NCI-H748 treated with DMSO at 0.1 percent for 48 hours (cell line): ENCODE measurements around the gene IRF1.
"Not testable (repeated sequence)": the region's sequence is repeated elsewhere in the genome, so short reads cannot be mapped to it uniquely, and the experiment has no call there.

Experiments used
- DNase-seq: peaks from one replicate; lab custom pipeline; 2025; lab: John Stamatoyannopoulos, UW

IRF1 gene

DNA sequence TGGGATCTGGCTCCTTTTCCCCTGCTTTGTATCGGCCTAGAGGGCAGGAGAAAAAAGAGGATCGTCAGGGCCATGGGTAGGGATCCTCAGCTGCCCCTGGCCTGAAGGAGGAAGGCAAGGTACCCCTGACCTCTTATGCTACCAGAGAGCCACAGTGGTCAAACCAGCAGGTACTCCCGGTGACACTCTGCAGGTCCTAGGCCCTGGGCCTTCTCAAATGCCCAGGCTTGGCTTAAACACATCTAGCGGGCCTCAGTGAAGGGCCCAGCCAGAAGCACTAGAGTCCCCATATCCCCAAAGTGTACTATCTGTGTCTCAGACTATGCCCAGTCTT is 3.5 kb downstream of the IRF1 start:
- no peak for DNase-seq

DNA sequence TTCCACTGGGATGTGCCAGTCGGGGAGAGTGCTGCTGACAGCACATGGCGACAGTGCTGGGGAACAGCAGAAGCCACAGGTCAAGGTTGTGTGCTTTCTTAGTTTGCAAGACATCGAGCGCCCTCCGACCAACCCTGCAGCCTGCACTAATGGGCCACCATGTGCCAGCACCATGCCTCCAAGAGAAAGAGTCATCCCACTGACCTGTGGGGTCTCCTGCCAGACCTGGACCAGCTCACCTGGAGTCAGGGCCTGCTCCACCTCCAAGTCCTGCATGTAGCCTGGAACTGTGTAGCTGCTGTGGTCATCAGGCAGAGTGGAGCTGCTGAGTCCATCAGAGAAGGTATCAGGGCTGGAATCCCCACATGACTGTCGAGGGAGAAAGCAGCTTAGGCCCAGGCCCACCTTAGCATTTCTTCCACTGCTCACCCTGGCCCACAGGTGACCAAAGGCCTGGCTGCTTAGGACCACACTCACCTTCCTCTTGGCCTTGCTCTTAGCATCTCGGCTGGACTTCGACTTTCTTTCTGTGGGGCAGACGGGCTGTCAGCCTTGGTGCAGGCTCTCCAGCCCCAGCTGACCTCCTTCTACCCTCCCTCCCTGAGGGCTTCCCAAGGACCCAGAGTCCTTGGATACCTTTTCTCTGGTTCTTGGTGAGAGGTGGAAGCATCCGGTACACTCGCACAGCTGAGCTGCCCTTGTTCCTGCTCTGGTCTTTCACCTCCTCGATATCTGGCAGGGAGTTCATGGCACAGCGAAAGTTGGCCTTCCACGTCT is 4.1 kb downstream of the IRF1 start:
- DNase-seq, result no peak

DNA sequence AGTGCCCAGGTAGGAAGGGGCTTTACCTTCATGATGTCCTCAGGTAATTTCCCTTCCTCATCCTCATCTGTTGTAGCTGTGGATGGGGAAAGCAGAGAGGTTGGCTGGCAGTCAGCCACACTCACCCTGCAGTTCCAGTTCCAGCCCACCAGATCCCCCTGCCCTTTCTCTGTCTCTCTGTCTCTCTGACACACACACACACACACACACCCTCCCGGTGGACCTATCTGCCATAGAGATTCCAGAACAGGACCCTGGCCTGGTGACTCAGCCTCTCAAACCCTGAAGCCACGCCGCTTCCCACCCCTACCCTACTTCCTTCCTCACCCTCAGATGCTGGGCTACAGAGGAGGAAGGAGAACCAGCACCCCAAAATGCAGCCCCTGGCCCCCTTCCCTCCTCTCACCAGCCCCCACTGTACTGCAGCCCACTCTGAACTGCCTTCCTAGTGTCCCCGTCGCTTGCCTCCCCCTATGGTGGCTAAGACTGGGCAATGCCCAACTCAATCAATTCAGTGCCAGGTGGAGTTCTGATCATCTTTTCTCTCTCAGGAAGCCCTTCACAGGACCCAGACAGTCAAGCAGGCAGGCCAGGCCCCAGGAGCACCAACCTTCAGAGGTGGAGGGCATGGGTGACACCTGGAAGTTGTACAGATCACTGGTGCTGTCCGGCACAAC is 4.8 kb downstream of the IRF1 start:
- DNase-seq, result no peak

DNA sequence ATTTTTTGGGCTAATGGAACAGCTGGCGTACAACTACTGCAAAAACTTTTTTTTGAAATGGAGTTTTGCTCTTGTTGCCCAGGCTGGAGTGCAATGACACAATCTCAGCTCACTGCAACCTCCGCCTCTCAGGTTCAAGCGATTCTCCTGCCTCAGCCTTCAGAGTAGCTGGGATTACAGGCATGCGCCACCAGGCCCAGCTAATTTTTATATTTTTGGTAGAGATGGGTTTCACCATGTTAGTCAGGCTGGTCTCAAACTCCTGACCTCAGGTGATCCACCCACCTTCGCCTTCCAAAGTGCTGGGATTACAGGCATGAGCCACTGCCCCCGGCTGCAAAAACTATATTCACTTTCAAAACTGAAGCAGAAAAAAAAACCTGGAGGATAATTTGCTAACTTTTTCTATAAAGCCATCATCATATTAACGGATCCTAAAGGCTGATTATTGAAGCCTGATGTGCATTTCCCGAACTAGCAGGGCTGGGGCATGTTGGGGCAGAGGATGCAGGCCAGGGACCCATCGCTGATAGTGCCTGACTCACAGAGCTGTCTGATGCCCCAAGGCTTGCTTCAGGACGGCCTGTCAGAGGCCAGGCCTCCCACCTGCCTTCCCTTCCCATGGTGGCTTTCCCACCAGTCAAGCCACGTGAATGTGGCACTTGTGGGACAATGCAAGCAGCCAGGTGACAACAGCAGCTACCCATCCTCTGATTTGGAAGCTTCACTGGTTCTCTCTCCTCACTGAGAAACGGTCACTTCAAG is 5.5 kb downstream of the IRF1 start:
- DNase-seq, result not testable (repeated sequence)

DNA sequence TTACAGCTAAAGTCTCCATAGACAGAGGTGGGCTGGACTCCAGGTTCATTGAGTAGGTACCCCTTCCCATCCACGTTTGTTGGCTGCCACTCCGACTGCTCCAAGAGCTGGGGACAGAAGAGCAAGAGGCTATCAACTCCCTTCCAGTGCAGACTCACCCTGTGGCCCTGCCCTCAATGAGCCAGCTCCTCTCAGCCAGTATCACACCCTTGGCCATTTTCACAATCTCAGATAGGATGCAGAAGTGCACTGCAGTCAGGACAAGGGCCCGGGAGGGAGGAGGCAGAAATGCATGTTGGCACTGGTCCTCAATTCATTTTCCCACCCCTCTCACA is 6.2 kb downstream of the IRF1 start:
- DNase-seq, result no peak

DNA sequence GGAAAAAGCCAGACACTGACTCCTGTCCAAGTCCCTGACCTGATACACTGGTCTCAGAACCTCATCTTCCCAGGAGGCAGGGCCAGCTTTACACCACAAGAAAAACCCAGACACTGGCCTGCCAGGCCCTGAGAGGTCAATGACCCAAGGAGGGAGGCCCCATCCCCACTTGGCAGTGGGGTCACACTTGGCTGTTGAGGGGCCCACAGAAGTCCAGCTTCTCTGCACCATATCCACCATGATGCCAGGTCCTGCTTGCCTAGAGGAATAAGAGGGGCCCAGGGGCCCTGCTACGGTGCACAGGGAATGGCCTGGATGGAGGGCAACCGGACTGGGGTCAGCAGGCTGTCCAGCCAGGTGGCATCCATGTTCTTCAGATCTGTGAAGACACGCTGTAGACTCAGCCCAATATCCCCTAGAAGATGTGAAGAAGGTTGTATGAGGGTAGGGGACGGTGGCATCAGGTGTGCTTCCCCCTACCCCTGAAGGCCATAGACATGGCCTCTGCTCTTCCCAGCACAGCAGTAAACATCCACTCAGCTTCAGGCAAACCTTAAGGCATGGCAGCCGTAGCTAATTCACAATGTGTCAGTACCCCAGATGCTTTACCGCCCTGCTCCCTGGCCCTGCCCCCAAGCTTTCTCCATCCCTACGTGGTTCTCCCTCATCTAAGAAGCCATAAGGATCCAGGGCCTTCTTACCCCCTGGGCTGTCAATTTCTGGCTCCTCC is 6.7 kb downstream of the IRF1 start:
- DNase-seq, result no peak

DNA sequence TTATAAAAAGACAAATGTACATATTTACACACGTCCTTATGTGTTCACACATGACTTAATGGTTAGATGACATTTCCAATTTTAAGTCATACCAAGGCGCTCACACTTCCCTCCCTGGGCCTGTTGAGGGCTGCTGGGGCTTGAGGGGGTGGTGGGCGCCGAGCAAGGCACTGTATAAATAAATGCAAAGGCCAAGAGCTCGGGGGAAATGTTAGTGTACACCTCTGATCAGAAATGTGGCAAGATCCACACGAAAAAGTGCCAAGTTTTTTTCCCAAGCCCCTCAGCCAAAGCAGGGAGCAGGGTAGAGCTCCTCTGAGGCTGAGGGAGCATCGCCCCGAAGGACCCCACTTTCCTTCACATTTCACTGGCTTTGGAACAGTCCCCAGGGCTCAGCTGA is 7.5 kb downstream of the IRF1 start:
- no peak for DNase-seq

DNA sequence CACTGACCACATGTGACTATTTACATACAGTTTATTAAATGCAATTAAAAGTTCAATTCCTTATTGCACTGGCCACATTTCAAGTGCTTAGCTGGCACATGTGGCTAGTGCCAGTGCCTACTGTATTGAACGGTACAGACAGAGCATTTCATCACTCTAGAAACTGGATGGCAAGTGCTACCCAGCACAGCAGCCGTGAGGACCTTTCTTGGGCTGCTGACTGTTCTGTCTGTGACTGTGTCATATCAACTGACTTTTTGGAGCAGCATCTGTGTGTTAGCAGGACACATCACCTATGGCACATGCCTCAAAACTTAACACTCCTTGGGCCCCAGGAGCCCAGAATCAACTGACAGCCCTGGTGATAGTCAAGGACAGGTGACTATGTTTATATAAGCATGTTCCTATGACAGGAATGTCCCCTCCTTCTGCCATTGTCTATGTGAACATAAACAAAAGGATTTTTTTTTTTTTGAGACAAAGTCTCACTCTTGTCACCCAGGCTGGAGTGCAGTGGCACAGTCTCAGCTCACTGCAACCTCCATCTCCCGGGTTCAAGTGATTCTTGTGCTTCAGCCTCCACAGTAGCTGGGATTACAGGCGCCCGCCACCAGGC is 8.9 kb downstream of the IRF1 start:
- DNase-seq, result no peak

DNA sequence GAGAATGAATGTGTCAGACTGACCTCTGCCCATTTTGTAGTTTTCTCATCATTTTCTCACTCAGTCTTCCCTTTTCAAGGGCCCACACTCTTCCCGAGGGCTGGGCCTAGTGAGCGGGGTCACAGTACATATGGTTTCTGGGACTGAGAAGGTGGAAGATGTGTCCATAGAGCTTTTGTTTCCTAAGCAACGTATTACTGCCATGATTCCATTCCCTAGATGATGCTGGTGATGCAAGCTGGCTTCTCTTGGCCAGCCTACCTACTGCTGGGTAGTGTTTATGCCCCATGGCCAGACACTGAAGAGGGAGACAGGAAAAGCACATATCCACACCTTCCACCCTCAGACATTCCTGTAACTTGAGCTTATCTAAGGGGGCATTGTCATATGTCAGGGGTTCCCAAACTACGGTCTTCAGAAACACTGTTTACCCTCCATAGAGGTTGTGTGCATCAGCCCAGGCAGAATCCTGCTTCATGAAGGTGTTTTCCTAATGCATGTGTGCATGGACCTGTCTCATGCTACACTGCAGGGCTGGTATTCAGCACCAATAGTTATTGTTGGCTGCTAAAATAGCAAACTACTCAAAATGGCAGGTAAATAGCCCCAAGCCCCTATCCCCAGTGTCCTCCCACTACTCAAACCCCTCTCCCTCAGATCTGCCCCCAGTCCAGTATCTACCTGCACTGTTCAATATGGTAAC is 9.5 kb downstream of the IRF1 start:
- DNase-seq, result no peak

DNA sequence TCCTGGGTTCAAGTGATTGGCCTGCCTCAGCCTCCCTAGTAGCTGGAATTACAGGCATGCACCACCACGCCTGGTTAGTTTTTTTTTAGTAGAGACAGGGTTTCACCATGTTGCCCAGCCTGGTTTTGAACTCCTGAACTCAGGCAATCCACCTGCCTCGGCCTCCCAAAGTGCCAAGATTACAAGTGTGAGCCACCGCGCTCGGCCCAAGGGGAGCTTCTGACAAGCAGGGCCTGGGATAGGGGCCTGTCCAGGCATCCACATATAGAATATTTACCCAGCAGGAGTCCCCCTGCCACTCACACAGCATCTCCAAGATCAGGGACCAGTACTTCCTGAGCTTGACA is 10.1 kb downstream of the IRF1 start:
- DNase-seq, result no peak

DNA sequence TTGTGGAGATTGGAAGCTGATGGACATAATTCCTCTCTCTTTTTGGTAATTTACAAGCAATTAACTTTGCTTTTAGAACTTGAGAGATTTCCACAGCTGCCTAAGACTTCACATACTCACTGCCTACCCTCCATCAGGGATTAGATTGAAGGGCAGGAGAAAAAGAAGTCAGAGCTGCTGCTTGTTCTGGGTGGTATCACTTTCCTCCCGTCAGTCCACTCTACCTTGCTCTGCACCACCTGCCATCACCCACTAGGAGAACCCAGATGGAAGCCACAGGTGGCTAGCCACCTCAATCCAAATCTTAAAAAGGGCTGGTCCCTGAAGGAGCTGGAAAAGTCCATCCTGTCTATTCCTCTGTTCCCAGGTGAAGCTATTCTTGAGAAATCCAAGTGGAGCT is 10.5 kb downstream of the IRF1 start:
- DNase-seq, result no peak

DNA sequence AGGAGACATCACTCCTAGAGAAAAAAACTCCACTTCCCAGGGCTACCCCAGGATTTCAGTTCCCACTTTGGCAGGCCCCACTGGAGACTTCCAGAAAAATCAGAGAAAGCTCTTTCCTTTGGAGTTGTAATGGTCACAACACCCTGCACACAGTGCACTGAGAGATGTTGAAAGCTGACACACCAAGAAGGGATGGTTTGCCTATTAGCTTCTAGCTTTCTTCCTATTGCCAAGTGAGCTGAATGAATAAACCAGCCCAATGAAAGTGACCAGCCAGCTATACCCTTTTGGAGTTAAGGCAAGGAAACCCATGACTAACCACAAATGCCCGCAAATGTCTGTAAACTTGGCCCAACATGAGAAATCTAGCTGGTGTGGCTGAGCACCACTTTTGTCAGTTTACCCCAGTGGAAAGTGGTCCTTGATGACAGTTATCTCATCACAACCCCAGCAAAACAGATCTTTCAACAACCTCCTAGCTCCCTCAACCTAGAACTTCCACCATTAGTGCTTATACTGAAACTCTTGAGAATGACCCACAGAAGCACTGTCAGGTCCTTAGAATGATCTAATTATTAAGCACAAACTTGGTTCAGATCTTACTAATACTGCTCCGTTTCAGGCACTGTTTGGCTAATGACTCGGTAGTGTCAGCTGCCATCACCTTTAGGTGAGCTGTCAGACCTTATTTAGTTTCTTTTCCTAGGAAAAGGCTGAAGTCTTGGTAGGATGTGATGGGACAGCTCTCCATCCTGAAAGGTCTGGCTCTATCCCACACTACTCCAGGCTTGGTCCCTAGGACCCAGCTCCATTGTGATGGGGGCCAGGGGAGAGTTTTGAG is 11.2 kb downstream of the IRF1 start:
- no peak for DNase-seq

DNA sequence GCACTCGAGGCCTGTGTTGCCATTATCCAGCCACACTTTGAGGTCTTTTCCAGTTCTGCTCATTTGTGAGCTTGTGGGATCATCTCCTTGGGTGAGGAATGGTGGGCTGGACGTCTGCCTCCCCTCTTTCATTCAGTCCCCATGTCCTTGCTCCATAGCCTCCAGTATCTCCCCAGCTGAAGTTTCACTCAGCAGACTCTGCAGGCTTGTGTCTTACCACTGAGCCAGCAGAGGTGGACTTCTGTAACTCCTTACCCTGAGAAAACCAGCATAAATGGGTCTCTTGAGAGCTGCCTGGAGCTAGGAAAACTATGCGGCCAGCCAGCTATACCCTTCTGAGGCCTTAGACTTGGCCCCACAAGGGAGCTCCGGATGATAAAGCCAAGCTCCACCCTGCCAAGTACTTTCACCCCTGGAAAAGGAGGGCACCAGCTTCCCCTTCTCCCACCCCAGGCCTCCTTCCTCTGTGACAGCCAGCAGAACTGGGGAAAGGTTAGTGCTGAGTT is 12.2 kb downstream of the IRF1 start:
- no peak for DNase-seq

DNA sequence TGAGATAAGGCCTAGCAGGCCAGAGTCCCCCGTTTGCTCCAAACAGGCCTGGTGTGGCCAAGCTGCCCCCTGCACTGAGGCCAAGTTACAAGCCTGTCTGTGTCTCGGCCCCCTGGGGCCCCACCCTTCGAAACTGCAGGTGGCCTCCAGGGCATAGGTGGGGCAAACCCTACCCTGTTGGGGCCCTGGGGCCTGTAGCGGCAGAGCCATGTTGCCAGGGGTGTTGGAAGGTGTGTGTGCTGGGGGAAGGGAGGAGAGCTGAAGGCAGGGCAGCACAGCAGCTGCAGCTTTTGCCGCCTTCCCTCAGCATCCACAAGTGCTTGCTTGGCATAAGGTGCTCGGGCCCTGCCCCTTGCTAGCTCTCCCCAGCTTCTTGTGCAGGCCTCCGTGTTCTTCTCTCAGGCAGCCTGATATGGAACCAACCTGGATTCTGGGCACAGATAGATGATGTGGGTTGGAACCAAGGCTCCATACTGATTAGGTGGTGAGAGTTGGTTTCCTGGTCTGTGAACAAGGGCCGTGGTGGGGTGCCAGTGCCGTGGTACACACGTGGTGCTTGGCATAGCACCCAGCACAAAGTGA is 12.7 kb downstream of the IRF1 start:
- DNase-seq, result no peak

DNA sequence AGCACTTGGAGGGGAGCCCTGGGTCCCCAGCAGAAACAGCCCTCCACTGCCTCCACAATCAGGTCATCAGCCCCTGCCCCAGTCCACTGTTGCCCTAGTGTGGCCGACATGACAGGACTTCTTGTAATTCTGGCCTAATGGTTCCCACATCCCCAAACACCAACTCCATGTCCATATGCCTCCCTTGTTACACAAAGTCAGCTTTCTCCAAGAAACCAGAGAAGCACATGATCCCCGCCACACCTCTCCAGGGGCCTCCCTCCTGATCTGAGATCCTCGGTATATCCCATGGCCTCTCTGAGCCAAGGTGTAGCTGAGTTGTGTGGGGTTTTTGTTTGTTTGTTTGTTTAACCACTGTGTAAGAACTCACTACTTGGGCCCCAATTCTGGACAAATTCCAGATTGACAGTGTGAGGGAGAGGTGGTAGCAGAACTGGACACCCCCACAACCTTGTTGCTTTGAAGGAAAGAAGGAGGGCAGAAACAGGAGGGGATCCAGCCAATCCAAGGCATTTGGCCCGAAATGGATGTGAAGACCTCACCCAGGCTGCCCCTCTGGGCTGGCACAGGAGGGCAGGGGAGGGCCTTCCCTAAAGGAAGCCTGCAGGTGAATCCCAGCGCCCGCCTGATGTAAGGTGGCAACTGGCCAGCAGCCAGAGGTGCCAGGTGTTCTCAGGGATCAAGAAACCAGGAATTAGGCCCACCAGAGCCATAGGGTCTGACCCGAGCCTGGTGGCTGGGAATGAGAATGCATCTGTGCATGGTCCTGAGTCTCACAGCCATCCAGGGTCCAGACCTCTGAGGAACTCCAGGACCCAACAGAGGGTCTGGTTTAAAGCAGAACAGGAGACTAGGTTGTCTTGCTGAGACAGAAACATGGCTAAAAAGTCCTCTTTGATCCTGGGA is 13.4 kb downstream of the IRF1 start:
- no peak for DNase-seq

DNA sequence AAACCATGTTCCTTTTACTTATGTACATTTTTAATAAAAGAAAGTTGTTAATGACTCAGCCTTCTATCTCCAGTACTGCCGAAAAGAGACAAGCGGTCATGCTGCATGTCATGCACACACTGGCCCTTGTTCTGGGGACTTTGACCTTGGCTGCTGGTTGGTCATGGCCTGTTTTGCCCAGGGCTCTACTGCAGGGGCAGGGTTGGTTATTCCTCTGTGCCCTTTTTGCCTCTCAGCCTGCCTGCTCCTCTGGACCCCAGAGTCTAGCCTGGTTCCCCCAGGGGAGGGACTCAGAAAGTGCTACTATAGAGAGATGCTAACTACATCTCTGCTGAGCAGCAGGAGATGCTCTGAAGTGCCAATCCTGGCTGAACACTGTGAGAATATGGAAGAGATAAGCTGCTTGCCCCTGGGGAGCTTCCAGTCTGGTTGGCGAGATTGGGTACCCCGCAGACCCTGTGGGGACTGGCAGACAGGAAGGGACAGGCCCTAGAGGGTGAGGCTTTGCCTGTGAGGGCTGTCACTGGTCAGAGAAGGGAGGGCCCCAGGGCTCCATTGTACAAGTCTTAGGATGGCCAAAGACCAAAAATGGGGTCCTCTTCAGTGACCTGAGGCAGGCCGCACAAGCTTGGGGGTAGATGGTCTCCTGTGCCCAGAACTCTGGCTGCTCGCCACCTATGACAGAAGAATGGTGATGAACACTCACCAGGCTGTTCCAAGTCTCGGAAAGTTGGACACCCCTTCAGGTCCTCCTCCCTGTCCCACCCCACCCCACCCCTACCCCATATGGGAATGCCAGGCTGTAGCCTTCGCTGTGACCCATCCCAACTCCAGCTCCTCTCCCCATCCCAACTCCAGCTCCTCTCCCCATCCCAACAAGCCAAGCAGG is 14.3 kb downstream of the IRF1 start:
- no peak for DNase-seq

DNA sequence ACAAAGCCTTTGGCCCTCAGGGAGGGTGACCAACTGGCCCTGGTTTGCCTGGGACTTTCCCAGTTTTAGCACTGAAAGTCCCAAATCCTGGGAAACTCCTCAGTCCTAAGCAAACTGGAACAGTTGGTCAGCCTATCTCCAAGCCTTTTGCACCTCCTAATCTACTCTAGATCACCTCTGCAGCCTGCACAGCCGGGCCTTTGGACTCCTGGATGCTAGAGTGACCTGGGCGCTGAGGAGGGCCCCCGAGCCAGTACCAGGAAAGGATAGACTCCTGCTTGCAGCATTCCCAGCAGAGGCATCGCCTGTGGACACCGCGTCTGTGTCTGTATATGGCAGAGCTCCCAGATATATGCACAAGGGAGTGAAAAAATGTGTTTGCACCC is 15.1 kb downstream of the IRF1 start:
- DNase-seq, result no peak

DNA sequence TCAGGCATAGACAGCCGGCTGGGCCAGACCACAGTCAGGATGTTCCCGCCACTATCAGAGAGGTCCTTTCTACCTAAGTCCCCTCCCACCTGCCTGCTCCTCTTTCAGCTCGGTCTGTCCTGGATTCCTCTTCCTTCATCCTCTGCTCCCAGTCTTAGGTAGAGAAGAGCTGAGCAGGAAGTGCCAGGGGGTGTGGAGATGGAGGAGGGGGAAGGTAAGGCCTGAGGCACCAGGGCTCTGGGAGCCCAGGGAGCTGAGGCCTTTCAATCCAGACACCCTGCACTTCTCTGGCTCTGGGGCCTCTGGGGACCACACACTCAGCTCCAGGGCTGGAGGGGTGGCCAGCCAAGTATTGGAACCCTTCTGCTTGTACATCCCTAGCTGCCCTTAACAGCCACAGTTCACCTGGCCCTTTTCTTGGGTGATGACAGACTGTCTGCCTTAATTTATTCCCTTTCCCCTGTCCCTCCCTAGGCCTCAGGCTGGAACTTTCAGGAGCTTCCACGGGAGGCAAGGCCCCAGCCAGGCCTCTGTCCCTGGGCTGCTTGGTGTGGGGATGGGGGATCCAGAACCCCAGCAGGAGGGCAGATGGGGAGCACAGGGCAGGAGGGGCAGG is 15.6 kb downstream of the IRF1 start:
- no peak for DNase-seq
